A673 (cell line): ENCODE measurements around the gene AP5B1. TPM values are rescaled to one million over a fixed set of nuclear protein-coding genes. Genes with fewer than 3 reads are reported as not detected.
A peak's percentile ranks its signal among the peaks of the same experiment; 100 is the strongest.

Experiments
- BruUV-seq: library from RNA; stranded (reverse); fragments of 400-500 nt; replicated peaks from 2 replicates; lab custom pipeline; 2021; lab: Mats Ljungman, UMichigan
- CTCF ChIA-PET: fragments of 300-600 bp; sonication (Branson Sonifier 250); formaldehyde crosslinking; loops from one replicate; lab custom pipeline; 2022; ENCODE audit warnings: antibody characterized with exemption; lab: Charles Lee
- POLR2A ChIA-PET: fragments of 300-600 bp; sonication (Branson Sonifier 250); formaldehyde crosslinking; loops from one replicate; lab custom pipeline; 2022; ENCODE audit warnings: antibody characterized with exemption; ENCODE audit not compliant: low non-redundant PET; lab: Charles Lee
- DNase-seq: peaks from one replicate; pipeline ENCODE4 v3.0.0-alpha.2; 2015; ENCODE audit warnings: low spot score
- H3K27ac ChIP-seq: fragments of 200-600 bp; sonication (generic); 2 replicates; pipeline ENCODE4 v1.5.1; 2016; ENCODE audit warnings: mixed run types, low read depth, mild to moderate bottlenecking, mixed read lengths, antibody characterized with exemption, low read length; ENCODE audit not compliant: poor library complexity, severe bottlenecking
- H3K27me3 ChIP-seq: fragments of 200-600 bp; sonication (generic); replicated peaks from 2 replicates; pipeline ENCODE4 v1.6.1; 2017; ENCODE audit warnings: mixed run types, low read depth, mild to moderate bottlenecking, mixed read lengths, antibody characterized with exemption, low read length; ENCODE audit not compliant: insufficient read depth, poor library complexity
- H3K36me3 ChIP-seq: fragments of 200-600 bp; sonication (generic); 2 replicates; pipeline ENCODE4 v1.6.1; 2016; ENCODE audit warnings: mixed run types, mild to moderate bottlenecking, mixed read lengths, antibody characterized with exemption, low read length; ENCODE audit not compliant: insufficient read depth, poor library complexity, severe bottlenecking
- H3K4me1 ChIP-seq: fragments of 200-600 bp; sonication (generic); 2 replicates; pipeline ENCODE4 v1.6.1; 2017; ENCODE audit warnings: mixed run types, mild to moderate bottlenecking, mixed read lengths, antibody characterized with exemption, low read length; ENCODE audit not compliant: insufficient read depth, poor library complexity, severe bottlenecking
- H3K4me3 ChIP-seq: fragments of 200-600 bp; sonication (generic); 2 replicates; pipeline ENCODE4 v1.5.1; 2016; ENCODE audit warnings: low read depth, mixed run types, mild to moderate bottlenecking, mixed read lengths, low read length; ENCODE audit not compliant: poor library complexity, severe bottlenecking
- H3K9me3 ChIP-seq: fragments of 200-600 bp; sonication (generic); 2 replicates; pipeline ENCODE4 v1.6.1; 2016; ENCODE audit warnings: mixed run types, low read depth, mild to moderate bottlenecking, mixed read lengths, antibody characterized with exemption, low read length; ENCODE audit not compliant: poor library complexity, severe bottlenecking
- CTCF ChIP-seq: fragments of 300-800, 200-600 bp; sonication (generic); conservative IDR thresholded peaks from 2 replicates; pipeline ENCODE4 v1.5.1; 2017; ENCODE audit warnings: low read depth, mild to moderate bottlenecking, antibody characterized with exemption, low read length, moderate library complexity, mixed read lengths
- EZH2 ChIP-seq: fragments of 200-600 bp; sonication (generic); IDR thresholded peaks from 2 replicates; pipeline ENCODE4 v1.6.1; 2017; ENCODE audit warnings: borderline replicate concordance, low read depth, mild to moderate bottlenecking, mixed read lengths, antibody characterized with exemption, low read length; ENCODE audit not compliant: poor library complexity, severe bottlenecking
- intact Hi-C: fragments of 100-400 bp; cut with micrococcal nuclease; formaldehyde crosslinking; loops from one replicate; pipeline ENCODE4 v1.10.0; 2022; ENCODE audit not compliant: unreplicated experiment
- total RNA-seq: library from RNA; stranded (reverse); gene quantifications from 2 replicates; pipeline ENCODE4 v1.2.3, GENCODE V29; 2021

Gene AP5B1
- total RNA-seq, 1 experiment from 2014 or later = 22.5 TPM

- intact Hi-C loops = no loop called here
- TF ChIP-seq CTCF (peak; percentile 29; the same call in 1 of the 2 replicates), EZH2 (no peak)
- Histone ChIP-seq H3K4me3 (no peak overlapping the region), H3K9me3 (no peaks in the 10 kb centered on the region), H3K4me1 (no peaks in the 10 kb centered on the region), H3K27ac (no peak overlapping the region), H3K36me3 (no peaks in the 10 kb centered on the region), H3K27me3 (no peaks in the 10 kb centered on the region)
- no peak for DNase-seq
- BruUV-seq = no TSS peak
- ChIA-PET CTCF (interaction anchor here (0.6 kb wide), 1 partner anchor 499 kb away, joined by 5 read pairs; no protein-coding TSS in a partner anchor), POLR2A (no interaction called here)
Observed at GRCh38 chr11:65726660-65727059, 54.1 kb downstream of the AP5B1 start.

Other genes with a start within 250 kb of the AP5B1 start
- 92.1 and 123 TPM in 2 replicates for gene LTBP3, start 222.6 kb downstream of the AP5B1 start, total RNA-seq
- 95.4 and 98.9 TPM in 2 replicates for gene ZNRD2, start 210.5 kb downstream of the AP5B1 start, total RNA-seq
- gene FAM89B, start 208.4 kb downstream of the AP5B1 start, total RNA-seq = 79.8 and 88.3 TPM in 2 replicates
- gene EHBP1L1, start 204.9 kb downstream of the AP5B1 start, total RNA-seq = 29.5 and 40.9 TPM in 2 replicates
- gene KCNK7, start 185.2 kb downstream of the AP5B1 start, total RNA-seq = 1.7 and 2.3 TPM in 2 replicates
- 92.8 and 94.2 TPM in 2 replicates for gene MAP3K11, start 166.8 kb downstream of the AP5B1 start, total RNA-seq
- 63.4 and 68.0 TPM in 2 replicates for gene PCNX3, start 165.2 kb downstream of the AP5B1 start, total RNA-seq
- 30.0 and 43.2 TPM in 2 replicates for gene SIPA1, start 142.9 kb downstream of the AP5B1 start, total RNA-seq
- gene RELA, start 118.1 kb downstream of the AP5B1 start, total RNA-seq = 92.0 and 99.3 TPM in 2 replicates
- gene KAT5, start 68.7 kb downstream of the AP5B1 start, total RNA-seq = 68.1 and 71.3 TPM in 2 replicates
- 73.6 and 80.2 TPM in 2 replicates for gene RNASEH2C, start 60.2 kb downstream of the AP5B1 start, total RNA-seq
- not detected in 2 replicates for gene OVOL1, start 6.1 kb upstream of the AP5B1 start, total RNA-seq
- 2.0 and 2.1 TPM in 2 replicates for gene SNX32, start 53.0 kb upstream of the AP5B1 start, total RNA-seq
- gene CFL1, start 77.2 kb upstream of the AP5B1 start, total RNA-seq = 1,449 and 1,649 TPM in 2 replicates
- 64.6 and 77.4 TPM in 2 replicates for gene MUS81, start 79.5 kb upstream of the AP5B1 start, total RNA-seq
- gene EFEMP2, start 91.8 kb upstream of the AP5B1 start, total RNA-seq = 31.2 and 37.6 TPM in 2 replicates
- gene CTSW, start 98.9 kb upstream of the AP5B1 start, total RNA-seq = not detected in 2 replicates
- 98.5 and 116 TPM in 2 replicates for gene FIBP, start 107.5 kb upstream of the AP5B1 start, total RNA-seq
- gene CCDC85B, start 109.7 kb upstream of the AP5B1 start, total RNA-seq = 32.3 and 32.9 TPM in 2 replicates
- gene FOSL1, start 119.4 kb upstream of the AP5B1 start, total RNA-seq = 12.6 and 29.0 TPM in 2 replicates
- gene C11orf68, start 138.1 kb upstream of the AP5B1 start, total RNA-seq = 22.4 and 27.6 TPM in 2 replicates
- gene DRAP1, start 138.4 kb upstream of the AP5B1 start, total RNA-seq = 122 and 124 TPM in 2 replicates
- not detected in 2 replicates for gene TSGA10IP, start 164.5 kb upstream of the AP5B1 start, total RNA-seq
- gene SART1, start 180.8 kb upstream of the AP5B1 start, total RNA-seq = 95.8 and 96.3 TPM in 2 replicates
- gene EIF1AD, start 221.2 kb upstream of the AP5B1 start, total RNA-seq = 69.4 and 86.2 TPM in 2 replicates
- gene BANF1, start 221.5 kb upstream of the AP5B1 start, total RNA-seq = 541 and 556 TPM in 2 replicates
- 2.3 and 3.9 TPM in 2 replicates for gene CST6, start 231.0 kb upstream of the AP5B1 start, total RNA-seq
- gene CATSPER1, start 245.5 kb upstream of the AP5B1 start, total RNA-seq = not detected in 2 replicates